ENCODE data around the gene PAWR. TPM values are rescaled to one million over a fixed set of nuclear protein-coding genes. Genes with fewer than 3 reads are reported as not detected.

Gene PAWR
- total RNA-seq, 1 experiment from 2014 or later = 55.3 TPM

DNA sequence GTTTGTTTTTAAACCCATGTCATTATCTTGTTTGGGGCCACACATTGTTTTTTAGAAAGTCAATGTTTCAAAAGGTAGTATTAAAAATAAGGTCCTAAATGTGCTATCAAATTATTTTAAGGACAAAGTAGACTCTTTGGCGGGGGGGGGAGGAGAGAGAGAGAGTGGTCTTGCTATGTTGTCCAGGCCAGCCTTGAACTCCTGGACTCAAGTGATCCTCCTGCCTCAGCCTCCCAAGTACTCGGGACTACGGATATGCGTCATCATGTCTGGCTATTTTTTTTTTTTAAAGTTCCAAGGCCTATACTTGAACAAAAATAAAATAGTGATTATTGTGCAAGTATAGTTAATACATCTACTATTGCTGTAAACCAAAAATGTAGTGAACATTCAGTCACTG is 26.2 kb downstream of the PAWR start:
- no peak overlapping the region for H3K4me3 ChIP-seq (ENCODE audit: low read depth, low read length, poor library complexity, severe bottlenecking)
- CTCF ChIA-PET = interaction anchor here (0.6 kb wide), 1 partner anchor 24 kb away, joined by 5 read pairs; no protein-coding TSS in a partner anchor
- no peaks in the 10 kb centered on the region for H3K9me3 ChIP-seq (ENCODE audit: low read depth, low read length, poor library complexity, severe bottlenecking)
- H3K27me3 ChIP-seq (replicated peaks; ENCODE audit: insufficient read depth, low read depth, low read length, poor library complexity) = no peaks in the 10 kb centered on the region
- no peak for TF ChIP-seq EZH2 (IDR thresholded peaks at IDR 0.05; ENCODE audit: borderline replicate concordance, low read depth, low read length, poor library complexity, severe bottlenecking)
- TF ChIP-seq, protein P1, sequence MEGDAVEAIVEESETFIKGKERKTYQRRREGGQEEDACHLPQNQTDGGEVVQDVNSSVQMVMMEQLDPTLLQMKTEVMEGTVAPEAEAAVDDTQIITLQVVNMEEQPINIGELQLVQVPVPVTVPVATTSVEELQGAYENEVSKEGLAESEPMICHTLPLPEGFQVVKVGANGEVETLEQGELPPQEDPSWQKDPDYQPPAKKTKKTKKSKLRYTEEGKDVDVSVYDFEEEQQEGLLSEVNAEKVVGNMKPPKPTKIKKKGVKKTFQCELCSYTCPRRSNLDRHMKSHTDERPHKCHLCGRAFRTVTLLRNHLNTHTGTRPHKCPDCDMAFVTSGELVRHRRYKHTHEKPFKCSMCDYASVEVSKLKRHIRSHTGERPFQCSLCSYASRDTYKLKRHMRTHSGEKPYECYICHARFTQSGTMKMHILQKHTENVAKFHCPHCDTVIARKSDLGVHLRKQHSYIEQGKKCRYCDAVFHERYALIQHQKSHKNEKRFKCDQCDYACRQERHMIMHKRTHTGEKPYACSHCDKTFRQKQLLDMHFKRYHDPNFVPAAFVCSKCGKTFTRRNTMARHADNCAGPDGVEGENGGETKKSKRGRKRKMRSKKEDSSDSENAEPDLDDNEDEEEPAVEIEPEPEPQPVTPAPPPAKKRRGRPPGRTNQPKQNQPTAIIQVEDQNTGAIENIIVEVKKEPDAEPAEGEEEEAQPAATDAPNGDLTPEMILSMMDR (conservative IDR thresholded peaks at IDR 0.05; ENCODE audit: low read depth, low read length) = no peak
- no TSS peak for BruUV-seq (replicated peaks)
- POLR2A ChIA-PET (ENCODE audit: low non-redundant PET) = no interaction called here
- no peak for DNase-seq (ENCODE audit: low spot score)
- peaks cover 5% of the 10 kb centered on the region for H3K4me1 ChIP-seq (ENCODE audit: insufficient read depth, low read length, poor library complexity, severe bottlenecking)
- H3K27ac ChIP-seq (ENCODE audit: low read depth, low read length, poor library complexity, severe bottlenecking) = no peak overlapping the region
- no peaks in the 10 kb centered on the region for H3K36me3 ChIP-seq (ENCODE audit: insufficient read depth, low read length, poor library complexity, severe bottlenecking)
- intact Hi-C loops (cut with micrococcal nuclease; ENCODE audit: unreplicated experiment) = no loop called here

- Histone ChIP-seq H3K9me3 (ENCODE audit: low read depth, low read length, poor library complexity, severe bottlenecking) (no peaks in the 10 kb centered on the region), H3K36me3 (ENCODE audit: insufficient read depth, low read length, poor library complexity, severe bottlenecking) (no peaks in the 10 kb centered on the region), H3K27ac (ENCODE audit: low read depth, low read length, poor library complexity, severe bottlenecking) (no peak overlapping the region), H3K4me1 (ENCODE audit: insufficient read depth, low read length, poor library complexity, severe bottlenecking) (peaks cover 5% of the 10 kb centered on the region), H3K4me3 (ENCODE audit: low read depth, low read length, poor library complexity, severe bottlenecking) (no peak overlapping the region), H3K27me3 (replicated peaks; ENCODE audit: insufficient read depth, low read depth, low read length, poor library complexity) (no peaks in the 10 kb centered on the region)
- no peak for TF ChIP-seq EZH2 (IDR thresholded peaks at IDR 0.05; ENCODE audit: borderline replicate concordance, low read depth, low read length, poor library complexity, severe bottlenecking)
- TF ChIP-seq, protein P1 (conservative IDR thresholded peaks at IDR 0.05; ENCODE audit: low read depth, low read length) = no peak
- ChIA-PET CTCF (no interaction called here), POLR2A (ENCODE audit: low non-redundant PET) (no interaction called here)
- no TSS peak for BruUV-seq (replicated peaks)
- intact Hi-C loops (cut with micrococcal nuclease; ENCODE audit: unreplicated experiment) = no loop called here
- DNase-seq (ENCODE audit: low spot score) = no peak
Observed at GRCh38 chr12:79662046-79662811, 28.5 kb downstream of the PAWR start.

DNA sequence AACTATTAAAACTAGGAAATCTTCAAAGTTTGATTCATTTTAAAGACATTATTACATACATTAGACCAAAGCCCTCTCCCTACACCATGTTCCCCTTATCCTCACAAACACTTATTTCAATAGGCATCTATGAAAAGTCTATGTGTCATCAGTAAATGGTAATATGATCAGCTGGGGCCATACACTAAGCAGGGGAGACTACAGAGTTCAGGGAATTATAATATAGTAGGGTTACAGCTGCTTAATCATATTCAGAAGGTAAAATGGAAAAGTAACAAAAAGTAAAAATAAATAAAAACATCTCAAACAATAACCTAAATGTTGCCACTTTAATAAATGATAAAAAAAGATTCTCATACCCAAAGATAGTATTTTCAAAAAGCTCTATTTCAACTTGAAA is 29.1 kb downstream of the PAWR start:
- no TSS peak for BruUV-seq (replicated peaks)
- no peak for DNase-seq (ENCODE audit: low spot score)
- Histone ChIP-seq H3K27ac (ENCODE audit: low read depth, low read length, poor library complexity, severe bottlenecking) (no peak overlapping the region), H3K9me3 (ENCODE audit: low read depth, low read length, poor library complexity, severe bottlenecking) (no peaks in the 10 kb centered on the region), H3K36me3 (ENCODE audit: insufficient read depth, low read length, poor library complexity, severe bottlenecking) (no peaks in the 10 kb centered on the region), H3K27me3 (replicated peaks; ENCODE audit: insufficient read depth, low read depth, low read length, poor library complexity) (no peaks in the 10 kb centered on the region), H3K4me1 (ENCODE audit: insufficient read depth, low read length, poor library complexity, severe bottlenecking) (peaks cover 5% of the 10 kb centered on the region), H3K4me3 (ENCODE audit: low read depth, low read length, poor library complexity, severe bottlenecking) (no peak overlapping the region)
- TF ChIP-seq EZH2 (IDR thresholded peaks at IDR 0.05; ENCODE audit: borderline replicate concordance, low read depth, low read length, poor library complexity, severe bottlenecking) = no peak
- TF ChIP-seq, protein P1 (conservative IDR thresholded peaks at IDR 0.05; ENCODE audit: low read depth, low read length) = no peak
- CTCF ChIA-PET = no interaction called here
- POLR2A ChIA-PET (ENCODE audit: low non-redundant PET) = no interaction called here
- intact Hi-C loops (cut with micrococcal nuclease; ENCODE audit: unreplicated experiment) = no loop called here

Data from A673 (cell line).